Endodermal cell (in vitro differentiated cells): ENCODE measurements around the gene PXDC1. TPM values are rescaled to one million over a fixed set of nuclear protein-coding genes. Genes with fewer than 3 reads are reported as not detected.

Source experiments
- DNase-seq: peaks from one replicate; pipeline ENCODE4 v3.0.0-alpha.2; 2017
- H3K27ac ChIP-seq: 2 replicates; pipeline ENCODE4 v1.5.1; 2013; ENCODE audit warnings: mild to moderate bottlenecking, low read depth, low read length, moderate library complexity
- H3K27me3 ChIP-seq: 2 replicates; pipeline ENCODE4 v1.6.1; 2013; ENCODE audit warnings: mild to moderate bottlenecking, low read length, moderate library complexity; ENCODE audit not compliant: insufficient read depth, control insufficient read depth, poor library complexity, severe bottlenecking
- H3K36me3 ChIP-seq: 2 replicates; pipeline ENCODE4 v1.7.0; 2013; ENCODE audit warnings: mild to moderate bottlenecking, low read length, moderate library complexity; ENCODE audit not compliant: control insufficient read depth, insufficient read depth
- H3K4me1 ChIP-seq: one replicate; pipeline ENCODE4 v1.7.0; 2013; ENCODE audit warnings: low read length; ENCODE audit not compliant: control insufficient read depth, insufficient read depth
- H3K4me3 ChIP-seq: 2 replicates; pipeline ENCODE4 v1.5.1; 2013; ENCODE audit warnings: mild to moderate bottlenecking, low read length, moderate library complexity
- H3K9ac ChIP-seq: 2 replicates; pipeline ENCODE4 v1.6.1; 2013; ENCODE audit warnings: mild to moderate bottlenecking, low read length, moderate library complexity; ENCODE audit not compliant: poor library complexity, severe bottlenecking; ENCODE audit errors: extremely low read depth
- H3K9me3 ChIP-seq: 2 replicates; pipeline ENCODE4 v1.6.1; 2013; ENCODE audit warnings: mild to moderate bottlenecking, low read length, moderate library complexity; ENCODE audit not compliant: control insufficient read depth
- H3K27ac Mint-ChIP-seq: 2 replicates; pipeline ENCODE4 v1.8.0; 2020; ENCODE audit warnings: mixed read lengths
- H3K27me3 Mint-ChIP-seq: 2 replicates; pipeline ENCODE4 v1.8.0; 2021; ENCODE audit warnings: mild to moderate bottlenecking, mixed read lengths; ENCODE audit not compliant: insufficient read depth
- H3K36me3 Mint-ChIP-seq: 2 replicates; pipeline ENCODE4 v1.8.0; 2020; ENCODE audit warnings: low read depth, mixed read lengths
- H3K4me1 Mint-ChIP-seq: 2 replicates; pipeline ENCODE4 v1.8.0; 2020; ENCODE audit warnings: mixed read lengths
- H3K4me3 Mint-ChIP-seq: 2 replicates; pipeline ENCODE4 v1.8.0; 2020; ENCODE audit warnings: mild to moderate bottlenecking, moderate library complexity, mixed read lengths
- H3K9me3 Mint-ChIP-seq: 2 replicates; pipeline ENCODE4 v1.8.0; 2020; ENCODE audit warnings: mild to moderate bottlenecking, mixed read lengths
- WGBS, 2 experiments: methylation state at CpG; one replicate each; pipeline versions ENCODE4 v1.1.5 to v1.1.7; 2013; ENCODE audit warnings: missing lambda C conversion rate in 2 of 2, mixed read lengths in 1 of 2; ENCODE audit not compliant: insufficient coverage in 1 of 2, insufficient read length in 1 of 2; 5-methylcytosine and 5-hydroxymethylcytosine counted together
- total RNA-seq, 2 donors: library from RNA; stranded (reverse); fragmentation: NEBNext Ultra II Directional in 1 of 2; extraction: Animal tissue kit (Norgen Biotek cat#: 25700) in 1 of 2; gene quantifications; 2 replicates in 1 of 2; 3 replicates in 1 of 2; pipeline ENCODE4 v1.2.1, GENCODE V29; 2021
- TF ChIP-seq, protein P1 (sequence below): fragments of 200-600 bp; sonication (generic); conservative IDR thresholded peaks from 2 replicates; pipeline ENCODE4 v1.5.0; 2021; ENCODE audit warnings: antibody characterized with exemption, mild to moderate bottlenecking

The PXDC1 gene
- total RNA-seq, 2 donors from 2014 or later = 3.3 to 4.6 TPM

DNA sequence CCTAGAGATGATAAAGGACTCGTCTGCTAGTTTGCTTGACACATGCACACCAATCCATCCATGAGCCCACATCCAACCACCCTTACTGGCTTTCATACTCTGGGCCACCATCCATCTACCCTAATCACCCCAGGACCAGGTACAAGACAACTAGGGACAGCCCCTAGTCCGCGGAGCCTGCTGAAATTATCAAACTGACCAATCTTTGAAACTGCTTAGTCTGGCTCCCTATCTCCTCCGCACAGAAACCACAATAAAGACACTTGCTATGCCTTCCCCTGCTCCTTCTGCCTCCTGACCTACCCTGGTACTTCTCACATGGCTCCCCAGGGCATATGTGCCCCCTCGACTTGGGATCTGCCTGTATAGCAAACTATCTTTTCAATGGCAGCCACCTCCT lies 33.1 kb downstream of the PXDC1 start:
- peaks cover 7% of the 10 kb centered on the region for H3K9me3 ChIP-seq
- H3K27ac Mint-ChIP-seq = no peak overlapping the region
- no peak overlapping the region for H3K4me3 ChIP-seq
- TF ChIP-seq, protein P1, sequence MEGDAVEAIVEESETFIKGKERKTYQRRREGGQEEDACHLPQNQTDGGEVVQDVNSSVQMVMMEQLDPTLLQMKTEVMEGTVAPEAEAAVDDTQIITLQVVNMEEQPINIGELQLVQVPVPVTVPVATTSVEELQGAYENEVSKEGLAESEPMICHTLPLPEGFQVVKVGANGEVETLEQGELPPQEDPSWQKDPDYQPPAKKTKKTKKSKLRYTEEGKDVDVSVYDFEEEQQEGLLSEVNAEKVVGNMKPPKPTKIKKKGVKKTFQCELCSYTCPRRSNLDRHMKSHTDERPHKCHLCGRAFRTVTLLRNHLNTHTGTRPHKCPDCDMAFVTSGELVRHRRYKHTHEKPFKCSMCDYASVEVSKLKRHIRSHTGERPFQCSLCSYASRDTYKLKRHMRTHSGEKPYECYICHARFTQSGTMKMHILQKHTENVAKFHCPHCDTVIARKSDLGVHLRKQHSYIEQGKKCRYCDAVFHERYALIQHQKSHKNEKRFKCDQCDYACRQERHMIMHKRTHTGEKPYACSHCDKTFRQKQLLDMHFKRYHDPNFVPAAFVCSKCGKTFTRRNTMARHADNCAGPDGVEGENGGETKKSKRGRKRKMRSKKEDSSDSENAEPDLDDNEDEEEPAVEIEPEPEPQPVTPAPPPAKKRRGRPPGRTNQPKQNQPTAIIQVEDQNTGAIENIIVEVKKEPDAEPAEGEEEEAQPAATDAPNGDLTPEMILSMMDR = no peak
- DNase-seq = no peak
- H3K4me3 Mint-ChIP-seq = no peak overlapping the region
- H3K9me3 Mint-ChIP-seq = peaks cover 14% of the 10 kb centered on the region
- H3K27me3 ChIP-seq = no peaks in the 10 kb centered on the region
- 79 to 91% methylated on average over 4 to 5 of the region's 5 CpGs for WGBS, 2 experiments
- H3K27ac ChIP-seq = no peak overlapping the region
- peaks cover 26% of the 10 kb centered on the region for H3K4me1 Mint-ChIP-seq
- H3K9ac ChIP-seq = no peak overlapping the region
- H3K4me1 ChIP-seq = peaks cover 3% of the 10 kb centered on the region
- H3K36me3 Mint-ChIP-seq = peaks cover 7% of the 10 kb centered on the region
- no peaks in the 10 kb centered on the region for H3K36me3 ChIP-seq
- no peaks in the 10 kb centered on the region for H3K27me3 Mint-ChIP-seq

GRCh38 chr6:3715285-3715684 lies 36.2 kb downstream of the PXDC1 start:
- H3K36me3 ChIP-seq = no peaks in the 10 kb centered on the region
- H3K27me3 Mint-ChIP-seq = no peaks in the 10 kb centered on the region
- H3K9me3 Mint-ChIP-seq = peaks cover 12% of the 10 kb centered on the region
- 87% methylated on average over 1 of the region's 1 CpG; no CpG with 5 or more reads in 1 of the 2 experiments for whole genome bisulfite sequencing, 2 experiments
- TF ChIP-seq, protein P1 = no peak
- no peak overlapping the region for H3K4me3 Mint-ChIP-seq
- H3K9ac ChIP-seq = no peak overlapping the region
- no peaks in the 10 kb centered on the region for H3K4me1 ChIP-seq
- H3K27me3 ChIP-seq = no peaks in the 10 kb centered on the region
- peaks cover 11% of the 10 kb centered on the region for H3K4me1 Mint-ChIP-seq
- H3K36me3 Mint-ChIP-seq = peaks cover 6% of the 10 kb centered on the region
- DNase-seq = no peak
- no peak overlapping the region for H3K27ac ChIP-seq
- no peak overlapping the region for H3K27ac Mint-ChIP-seq
- H3K4me3 ChIP-seq = no peak overlapping the region
- H3K9me3 ChIP-seq = peaks cover 7% of the 10 kb centered on the region

GRCh38 chr6:3714768-3715167 lies 36.7 kb downstream of the PXDC1 start:
- no peak overlapping the region for H3K27ac ChIP-seq
- Mint-ChIP-seq H3K4me1 (peaks cover 11% of the 10 kb centered on the region), H3K36me3 (peaks cover under 1% of the 10 kb centered on the region), H3K9me3 (peaks cover 7% of the 10 kb centered on the region), H3K4me3 (no peak overlapping the region), H3K27me3 (no peaks in the 10 kb centered on the region), H3K27ac (no peak overlapping the region)
- no peaks in the 10 kb centered on the region for H3K27me3 ChIP-seq
- H3K9ac ChIP-seq = no peak overlapping the region
- WGBS, 2 experiments = 92% methylated on average over 1 of the region's 1 CpG; no CpG with 5 or more reads in 1 of the 2 experiments
- TF ChIP-seq, protein P1 = no peak
- DNase-seq = no peak
- no peak overlapping the region for H3K4me3 ChIP-seq
- H3K36me3 ChIP-seq = no peaks in the 10 kb centered on the region
- H3K4me1 ChIP-seq = no peaks in the 10 kb centered on the region
- peaks cover 5% of the 10 kb centered on the region for H3K9me3 ChIP-seq
